ENCODE results near the gene RHOH. TPM values are rescaled to one million over a fixed set of nuclear protein-coding genes. Genes with fewer than 3 reads are reported as not detected.

The RHOH gene
- total RNA-seq, 1 donor from 2014 or later = 0.53 TPM

DNA sequence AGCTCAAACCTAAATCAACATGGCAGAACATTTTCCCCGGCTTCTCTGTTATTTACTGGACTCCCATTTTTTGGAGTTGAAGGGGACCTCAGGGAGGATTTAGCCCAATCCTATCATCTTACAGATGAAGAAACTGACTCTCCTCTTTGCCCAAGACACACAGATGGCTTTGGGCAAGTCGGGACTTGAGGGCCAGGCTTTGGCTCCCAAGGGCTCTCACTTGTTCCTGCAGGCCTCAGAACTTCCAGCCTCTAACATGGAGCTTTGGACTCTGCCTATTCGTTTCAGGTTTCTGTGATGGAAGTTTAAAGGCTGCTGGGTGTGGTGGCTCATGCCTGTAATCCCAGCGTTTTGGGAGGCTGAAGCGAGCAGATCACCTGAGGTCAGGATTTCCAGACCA lies 59.5 kb downstream of the RHOH start:
- H3K36me3 ChIP-seq (ENCODE audit: control insufficient read depth, insufficient read depth, low read length) = no peaks in the 10 kb centered on the region
- FAIRE-seq = no peak
- H3K4me3 ChIP-seq (ENCODE audit: low read depth, low read length) = no peak overlapping the region
- H3K27me3 ChIP-seq (ENCODE audit: control insufficient read depth, insufficient read depth, low read length) = no peaks in the 10 kb centered on the region
- TF ChIP-seq, protein P1, sequence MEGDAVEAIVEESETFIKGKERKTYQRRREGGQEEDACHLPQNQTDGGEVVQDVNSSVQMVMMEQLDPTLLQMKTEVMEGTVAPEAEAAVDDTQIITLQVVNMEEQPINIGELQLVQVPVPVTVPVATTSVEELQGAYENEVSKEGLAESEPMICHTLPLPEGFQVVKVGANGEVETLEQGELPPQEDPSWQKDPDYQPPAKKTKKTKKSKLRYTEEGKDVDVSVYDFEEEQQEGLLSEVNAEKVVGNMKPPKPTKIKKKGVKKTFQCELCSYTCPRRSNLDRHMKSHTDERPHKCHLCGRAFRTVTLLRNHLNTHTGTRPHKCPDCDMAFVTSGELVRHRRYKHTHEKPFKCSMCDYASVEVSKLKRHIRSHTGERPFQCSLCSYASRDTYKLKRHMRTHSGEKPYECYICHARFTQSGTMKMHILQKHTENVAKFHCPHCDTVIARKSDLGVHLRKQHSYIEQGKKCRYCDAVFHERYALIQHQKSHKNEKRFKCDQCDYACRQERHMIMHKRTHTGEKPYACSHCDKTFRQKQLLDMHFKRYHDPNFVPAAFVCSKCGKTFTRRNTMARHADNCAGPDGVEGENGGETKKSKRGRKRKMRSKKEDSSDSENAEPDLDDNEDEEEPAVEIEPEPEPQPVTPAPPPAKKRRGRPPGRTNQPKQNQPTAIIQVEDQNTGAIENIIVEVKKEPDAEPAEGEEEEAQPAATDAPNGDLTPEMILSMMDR (IDR thresholded peaks at IDR 0.05; ENCODE audit: insufficient read depth, low read length, severe bottlenecking) = no peak
- peak; percentile 96 for DNase-seq (ENCODE audit: low read depth)

DNA sequence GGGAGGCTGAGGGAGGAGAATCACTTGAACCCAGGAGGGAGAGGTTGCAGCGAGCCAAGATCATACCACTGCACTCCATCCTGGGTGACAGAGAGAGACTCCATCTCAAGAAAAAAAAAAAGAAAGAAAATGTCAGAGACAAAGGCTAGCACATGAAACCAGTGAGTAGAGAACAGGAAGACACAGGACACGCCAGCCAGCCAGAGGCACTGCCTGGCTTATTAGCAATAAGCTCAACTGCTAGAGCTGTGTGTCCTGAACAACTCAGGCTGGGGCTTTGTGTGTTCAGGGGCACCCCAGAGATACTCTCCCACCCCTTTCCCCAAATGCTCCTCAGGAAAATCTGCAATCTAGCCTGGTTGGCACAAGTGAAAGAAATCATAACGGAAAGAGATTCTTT lies 60.0 kb downstream of the RHOH start:
- H3K4me3 ChIP-seq (ENCODE audit: low read depth, low read length) = no peak overlapping the region
- DNase-seq (ENCODE audit: low read depth) = no peak
- TF ChIP-seq, protein P1 (IDR thresholded peaks at IDR 0.05; ENCODE audit: insufficient read depth, low read length, severe bottlenecking) = no peak
- no peaks in the 10 kb centered on the region for H3K36me3 ChIP-seq (ENCODE audit: control insufficient read depth, insufficient read depth, low read length)
- no peak for FAIRE-seq
- H3K27me3 ChIP-seq (ENCODE audit: control insufficient read depth, insufficient read depth, low read length) = no peaks in the 10 kb centered on the region

GRCh38 chr4:40258627-40259026 lies 61.8 kb downstream of the RHOH start:
- Histone ChIP-seq H3K27me3 (ENCODE audit: control insufficient read depth, insufficient read depth, low read length) (no peaks in the 10 kb centered on the region), H3K36me3 (ENCODE audit: control insufficient read depth, insufficient read depth, low read length) (no peaks in the 10 kb centered on the region), H3K4me3 (ENCODE audit: low read depth, low read length) (no peak overlapping the region)
- FAIRE-seq (no peak), DNase-seq (ENCODE audit: low read depth) (no peak)
- TF ChIP-seq, protein P1 (IDR thresholded peaks at IDR 0.05; ENCODE audit: insufficient read depth, low read length, severe bottlenecking) = no peak

- Histone ChIP-seq H3K36me3 (ENCODE audit: control insufficient read depth, insufficient read depth, low read length) (no peaks in the 10 kb centered on the region), H3K27me3 (ENCODE audit: control insufficient read depth, insufficient read depth, low read length) (no peaks in the 10 kb centered on the region), H3K4me3 (ENCODE audit: low read depth, low read length) (no peak overlapping the region)
- DNase-seq (ENCODE audit: low read depth) (no peak), FAIRE-seq (no peak)
- TF ChIP-seq, protein P1 (IDR thresholded peaks at IDR 0.05; ENCODE audit: insufficient read depth, low read length, severe bottlenecking) = no peak
Observed at GRCh38 chr4:40261231-40262076, 64.6 kb downstream of the RHOH start.

GRCh38 chr4:40262077-40262528 lies 65.3 kb downstream of the RHOH start:
- TF ChIP-seq, protein P1 (IDR thresholded peaks at IDR 0.05; ENCODE audit: insufficient read depth, low read length, severe bottlenecking) = no peak
- DNase-seq (ENCODE audit: low read depth) (no peak), FAIRE-seq (no peak)
- Histone ChIP-seq H3K4me3 (ENCODE audit: low read depth, low read length) (no peak overlapping the region), H3K36me3 (ENCODE audit: control insufficient read depth, insufficient read depth, low read length) (no peaks in the 10 kb centered on the region), H3K27me3 (ENCODE audit: control insufficient read depth, insufficient read depth, low read length) (no peaks in the 10 kb centered on the region)

Measured in bronchial epithelial cell (primary cell).